Medulla oblongata (tissue), 1 donor: Measurements from ENCODE around the gene SMCO2.
"Not testable (repeated sequence)": the region's sequence is repeated elsewhere in the genome, so short reads cannot be mapped to it uniquely, and the experiment has no call there.

ENCODE experiments used
- DNase-seq: peaks from one replicate; pipeline ENCODE4 v3.0.0-alpha.2; 2015; ENCODE audit errors: extremely low spot score

SMCO2 gene

GRCh38 chr12:27524839-27525753, 78.6 kb downstream of the SMCO2 start:
- peak; percentile 59 for DNase-seq

GRCh38 chr12:27527512-27527911, 81.0 kb downstream of the SMCO2 start:
- no peak for DNase-seq

- DNase-seq: no peak
Observed at GRCh38 chr12:27528788-27529187, 82.3 kb downstream of the SMCO2 start.

GRCh38 chr12:27530157-27530922, 83.8 kb downstream of the SMCO2 start:
- no peak for DNase-seq

GRCh38 chr12:27531896-27532295, 85.4 kb downstream of the SMCO2 start:
- no peak for DNase-seq

GRCh38 chr12:27534060-27534764, 87.7 kb downstream of the SMCO2 start:
- no peak for DNase-seq

GRCh38 chr12:27534765-27535161, 88.2 kb downstream of the SMCO2 start:
- DNase-seq: no peak

GRCh38 chr12:27535318-27535717, 88.8 kb downstream of the SMCO2 start:
- no peak for DNase-seq

GRCh38 chr12:27537855-27538675, 91.5 kb downstream of the SMCO2 start:
- DNase-seq: no peak

GRCh38 chr12:27539191-27539631, 92.7 kb downstream of the SMCO2 start:
- DNase-seq: no peak

- DNase-seq: no peak
Observed at GRCh38 chr12:27541031-27541719, 94.6 kb downstream of the SMCO2 start.

GRCh38 chr12:27542628-27543027, 96.1 kb downstream of the SMCO2 start:
- no peak for DNase-seq

GRCh38 chr12:27544858-27545257, 98.3 kb downstream of the SMCO2 start:
- DNase-seq: not testable (repeated sequence)

- no peak for DNase-seq
Observed at GRCh38 chr12:27545665-27546064, 99.1 kb downstream of the SMCO2 start.

- DNase-seq: no peak
Observed at GRCh38 chr12:27547592-27547991, 101.1 kb downstream of the SMCO2 start.

- DNase-seq: no peak
Observed at GRCh38 chr12:27548301-27549199, 102.0 kb downstream of the SMCO2 start.

- no peak for DNase-seq
Observed at GRCh38 chr12:27549236-27549800, 102.8 kb downstream of the SMCO2 start.

GRCh38 chr12:27549801-27550652, 103.5 kb downstream of the SMCO2 start:
- peak; percentile 66 for DNase-seq
